ENCODE results near the gene AMBRA1.
"Not testable (repeated sequence)": the region's sequence is repeated elsewhere in the genome, so short reads cannot be mapped to it uniquely, and the experiment has no call there.

Gene AMBRA1

GRCh38 chr11:46616551-46617133 is 22.8 kb upstream of the AMBRA1 start:
- no peak for DNase-seq (ENCODE audit: low read depth)

- DNase-seq (ENCODE audit: low read depth), result no peak
Measured at GRCh38 chr11:46615756-46616155, 21.9 kb upstream of the AMBRA1 start.

GRCh38 chr11:46612326-46612725 is 18.5 kb upstream of the AMBRA1 start:
- DNase-seq (ENCODE audit: low read depth), result no peak

- DNase-seq (ENCODE audit: low read depth), result no peak
Measured at GRCh38 chr11:46611526-46612304, 17.9 kb upstream of the AMBRA1 start.

GRCh38 chr11:46609386-46609785 is 15.6 kb upstream of the AMBRA1 start:
- no peak for DNase-seq (ENCODE audit: low read depth)

- DNase-seq (ENCODE audit: low read depth), result no peak
Measured at GRCh38 chr11:46607516-46607915, 13.7 kb upstream of the AMBRA1 start.

GRCh38 chr11:46604796-46605195 is 11.0 kb upstream of the AMBRA1 start:
- no peak for DNase-seq (ENCODE audit: low read depth)

GRCh38 chr11:46603704-46604308 is 10.0 kb upstream of the AMBRA1 start:
- no peak for DNase-seq (ENCODE audit: low read depth)

GRCh38 chr11:46601129-46601528 is 7.3 kb upstream of the AMBRA1 start:
- no peak for DNase-seq (ENCODE audit: low read depth)

- no peak for DNase-seq (ENCODE audit: low read depth)
Measured at GRCh38 chr11:46600194-46600960, 6.6 kb upstream of the AMBRA1 start.

- DNase-seq (ENCODE audit: low read depth), result no peak
Measured at GRCh38 chr11:46599340-46600193, 5.7 kb upstream of the AMBRA1 start.

GRCh38 chr11:46597609-46598219 is 3.9 kb upstream of the AMBRA1 start:
- DNase-seq (ENCODE audit: low read depth), result no peak

- DNase-seq (ENCODE audit: low read depth), result no peak
Measured at GRCh38 chr11:46597155-46597554, 3.3 kb upstream of the AMBRA1 start.

GRCh38 chr11:46594785-46595184 is 962 bp upstream of the AMBRA1 start:
- DNase-seq (ENCODE audit: low read depth), result no peak

GRCh38 chr11:46594374-46594700 is 514 bp upstream of the AMBRA1 start:
- no peak for DNase-seq (ENCODE audit: low read depth)

- DNase-seq (ENCODE audit: low read depth), result no peak
Measured at GRCh38 chr11:46590740-46591605, 2.9 kb downstream of the AMBRA1 start.

GRCh38 chr11:46588915-46589314 is 4.9 kb downstream of the AMBRA1 start:
- no peak for DNase-seq (ENCODE audit: low read depth)

- DNase-seq (ENCODE audit: low read depth), result no peak
Measured at GRCh38 chr11:46588131-46588530, 5.7 kb downstream of the AMBRA1 start.

GRCh38 chr11:46583513-46583912 is 10.3 kb downstream of the AMBRA1 start:
- DNase-seq (ENCODE audit: low read depth), result not testable (repeated sequence)

- no peak for DNase-seq (ENCODE audit: low read depth)
Measured at GRCh38 chr11:46582588-46582987, 11.2 kb downstream of the AMBRA1 start.
